HG03095 (cell line): Measurements from ENCODE around the gene EFCAB7.
A peak's percentile ranks its signal among the peaks of the same experiment; 100 is the strongest.

Experiments
- ATAC-seq: cut with Tn5 transposase; IDR thresholded peaks from one replicate; pipeline ENCODE4 v1.9.1; 2021; ENCODE audit warnings: moderate library complexity; ENCODE audit not compliant: unreplicated experiment

Gene EFCAB7

DNA sequence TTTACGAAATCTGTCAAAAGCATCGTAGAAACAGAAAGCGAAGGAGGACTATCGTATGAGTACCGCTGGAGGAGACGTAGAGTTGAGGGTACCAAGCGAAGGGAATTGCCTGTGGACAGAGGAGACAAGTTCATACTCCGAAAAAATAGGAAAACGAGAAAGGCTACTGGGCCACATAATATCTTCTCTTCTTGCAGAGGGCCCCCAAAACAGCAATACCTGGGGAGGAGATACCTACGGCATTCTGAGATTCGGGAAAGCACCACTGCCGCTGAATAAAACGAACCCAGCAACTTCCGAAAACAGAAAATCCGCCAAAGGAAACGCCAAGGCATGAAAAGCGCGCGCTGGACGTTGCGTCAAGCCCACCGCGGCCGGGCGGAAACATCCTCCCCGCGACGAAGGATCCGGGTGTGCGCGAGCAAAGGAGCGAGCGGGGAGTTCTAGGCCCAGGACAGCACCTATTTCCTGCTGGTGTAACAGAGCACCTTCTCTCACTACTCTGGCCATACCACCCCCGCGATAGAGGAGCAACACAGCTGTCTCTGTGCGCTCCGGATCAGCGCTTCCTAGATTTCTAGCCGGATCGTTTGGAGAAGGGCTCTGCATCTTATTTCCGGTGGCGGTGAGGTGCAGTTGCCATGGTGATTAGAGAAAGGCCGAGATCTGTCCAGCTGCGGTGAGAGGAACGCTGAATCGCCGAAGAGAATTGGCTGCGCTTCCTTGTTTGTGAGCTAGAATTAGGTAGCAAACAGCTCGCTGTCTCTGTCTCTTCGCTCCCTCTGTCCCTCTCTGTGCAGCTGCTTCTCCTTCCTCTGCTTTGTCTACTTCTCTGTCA lies at the start of gene EFCAB7, which contains the start of gene ITGB3BP:
Gene EFCAB7 (plus strand): TSS at position 635 of the 838 bp plus-strand sequence. CDS start 2,048 bp downstream, outside the sequence.
Gene ITGB3BP (minus strand): TSS at position 335 of the 838 bp plus-strand sequence. CDS start 92 bp downstream, at position 243.
- peak; percentile 79 for ATAC-seq

- no peak for ATAC-seq
These were observed 47.6 kb upstream of the EFCAB7 start for GRCh38 chr1:63475761-63476160.

DNA sequence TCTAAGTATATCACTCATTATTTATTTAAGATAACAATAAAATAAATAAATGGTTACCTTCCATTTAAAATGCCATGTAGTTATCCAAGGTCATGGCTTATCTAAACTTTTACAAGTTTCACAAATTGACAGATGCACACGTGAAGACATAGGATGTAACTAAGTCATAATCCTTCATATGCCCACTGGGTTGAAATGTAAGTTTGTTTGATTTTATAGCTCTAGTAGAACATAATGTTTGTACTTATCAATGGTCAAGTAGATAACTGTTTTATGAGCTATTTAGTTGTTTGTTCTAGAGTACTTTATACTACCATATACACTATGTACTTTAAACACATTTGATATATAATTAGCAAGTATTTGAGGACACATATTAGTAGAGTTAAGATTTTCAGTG lies 43.3 kb upstream of the EFCAB7 start:
- ATAC-seq: no peak

GRCh38 chr1:63486629-63487028 lies 36.7 kb upstream of the EFCAB7 start:
- no peak for ATAC-seq

GRCh38 chr1:63487336-63488065 lies 35.8 kb upstream of the EFCAB7 start:
- no peak for ATAC-seq

GRCh38 chr1:63497577-63497976 lies 25.7 kb upstream of the EFCAB7 start:
- no peak for ATAC-seq

DNA sequence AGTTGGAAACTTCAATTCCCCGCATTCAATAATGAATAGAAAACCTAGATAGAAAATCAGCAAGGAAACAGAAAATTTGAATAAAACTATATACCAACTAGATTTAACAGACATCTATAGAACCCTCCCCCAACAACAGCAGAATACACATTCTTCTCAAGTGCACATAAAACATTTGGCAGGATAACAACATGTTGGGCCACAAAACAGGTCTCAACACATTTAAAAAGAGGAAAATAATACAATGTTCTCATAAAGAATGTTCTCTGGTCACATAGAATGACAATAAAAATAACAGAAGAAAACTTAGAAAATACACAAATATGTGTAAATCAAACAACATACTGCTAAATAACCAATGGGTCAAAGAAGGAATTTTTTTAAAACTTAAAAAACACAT lies 25.2 kb upstream of the EFCAB7 start:
- no peak for ATAC-seq

- no peak for ATAC-seq
These were observed 22.1 kb upstream of the EFCAB7 start for GRCh38 chr1:63501256-63501655.

- ATAC-seq: no peak
These were observed 16.5 kb upstream of the EFCAB7 start for GRCh38 chr1:63506782-63507181.

DNA sequence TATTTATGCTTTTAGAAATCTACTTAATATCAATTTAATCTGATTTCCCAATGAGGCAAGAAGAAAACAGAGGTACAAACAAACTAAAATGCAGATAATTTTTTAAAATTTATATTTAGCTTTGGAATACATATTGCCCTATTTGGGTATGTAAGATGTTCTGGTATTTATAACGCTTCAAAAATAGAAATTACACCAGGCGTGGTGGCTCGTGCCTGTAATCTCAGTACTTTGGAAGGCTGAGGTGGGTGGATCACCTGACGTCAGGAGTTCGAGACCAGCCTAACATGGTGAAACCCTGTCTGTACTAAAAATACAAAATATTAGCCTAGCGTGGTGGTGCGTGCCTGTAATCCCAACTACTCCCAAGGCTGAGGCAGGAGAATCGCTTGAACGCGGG lies 13.6 kb upstream of the EFCAB7 start:
- no peak for ATAC-seq

DNA sequence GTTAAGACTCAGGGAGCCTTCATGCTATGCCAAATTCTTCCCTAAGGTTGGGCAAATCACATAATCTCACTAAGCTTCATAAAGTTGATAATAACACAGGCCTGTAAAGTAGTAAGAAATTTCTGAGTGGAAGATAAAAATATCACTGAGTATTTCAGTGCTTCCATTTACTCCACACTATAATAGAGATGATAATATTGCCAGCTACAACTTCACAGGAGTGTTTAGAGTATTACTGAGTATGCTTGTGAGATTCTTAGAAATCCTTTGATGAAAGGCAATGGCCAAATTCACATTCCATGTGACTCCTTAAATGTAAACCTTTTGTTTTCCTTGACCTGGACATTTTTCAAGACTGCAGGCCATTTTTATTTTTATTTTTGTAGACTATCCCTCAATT lies 10.7 kb upstream of the EFCAB7 start:
- no peak for ATAC-seq

GRCh38 chr1:63516629-63517028 lies 6.7 kb upstream of the EFCAB7 start:
- ATAC-seq: no peak

- peak; percentile 16 for ATAC-seq
These were observed 413 bp downstream of the EFCAB7 start for GRCh38 chr1:63523738-63524137.

DNA sequence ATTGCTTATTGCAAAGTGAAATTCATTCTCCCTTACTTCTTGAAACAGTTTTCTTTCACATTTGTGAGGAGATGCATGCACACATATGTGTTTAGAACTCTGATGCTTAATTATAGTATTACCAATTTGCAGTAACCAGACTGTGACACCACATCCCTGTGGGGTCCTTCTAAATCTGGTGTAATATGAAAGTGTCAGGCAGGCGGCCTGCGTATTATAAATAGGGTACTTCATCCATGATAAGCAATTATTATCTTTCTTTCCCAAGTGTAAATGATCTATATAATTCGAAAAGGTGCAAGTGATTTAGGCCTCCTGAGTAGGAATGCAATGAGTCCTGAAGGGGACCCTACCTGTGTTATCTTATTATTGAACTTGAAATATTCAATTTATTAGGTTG lies 876 bp downstream of the EFCAB7 start:
- no peak for ATAC-seq

- ATAC-seq: no peak
These were observed 9.4 kb downstream of the EFCAB7 start for GRCh38 chr1:63532727-63533126.

- no peak for ATAC-seq
These were observed 10.6 kb downstream of the EFCAB7 start for GRCh38 chr1:63533931-63534330.

GRCh38 chr1:63534406-63534805 lies 11.1 kb downstream of the EFCAB7 start:
- no peak for ATAC-seq

DNA sequence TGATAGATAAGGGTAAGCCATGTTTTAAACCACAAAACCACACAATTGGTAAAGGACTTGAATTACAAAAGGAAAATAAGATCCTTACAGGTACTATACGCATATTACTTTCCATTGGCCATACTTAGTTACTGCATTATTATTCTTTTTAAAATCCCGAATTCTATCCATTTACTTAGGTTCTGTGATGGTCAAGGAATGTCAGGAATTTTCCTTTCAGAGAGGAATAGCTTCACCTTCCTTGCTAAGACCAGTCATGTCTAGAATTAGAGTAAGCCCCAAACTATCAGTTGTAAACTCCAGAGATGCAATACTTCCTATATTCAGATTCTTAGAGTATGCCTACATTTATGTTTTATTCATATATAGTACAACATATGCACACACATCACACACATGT lies 13.7 kb downstream of the EFCAB7 start:
- ATAC-seq: no peak

DNA sequence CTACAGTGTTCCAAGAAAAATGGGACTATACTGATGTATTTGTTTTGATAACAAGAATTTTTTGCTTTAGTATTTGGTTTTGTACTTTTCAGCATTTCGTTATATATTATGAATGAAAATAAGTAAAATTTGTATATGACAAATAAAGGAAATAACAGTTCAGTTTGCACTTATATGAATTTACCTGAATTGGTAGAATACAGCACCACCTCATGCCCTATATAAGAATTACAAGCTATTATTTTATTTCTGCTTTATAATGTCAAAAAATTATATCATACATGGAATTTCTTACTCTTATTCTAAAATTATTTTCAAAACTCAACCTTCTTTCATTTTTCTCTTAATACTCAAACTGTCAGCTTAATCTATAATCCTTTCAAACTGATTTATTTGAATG lies 14.6 kb downstream of the EFCAB7 start:
- no peak for ATAC-seq

GRCh38 chr1:63545780-63546179 lies 22.5 kb downstream of the EFCAB7 start:
- no peak for ATAC-seq

DNA sequence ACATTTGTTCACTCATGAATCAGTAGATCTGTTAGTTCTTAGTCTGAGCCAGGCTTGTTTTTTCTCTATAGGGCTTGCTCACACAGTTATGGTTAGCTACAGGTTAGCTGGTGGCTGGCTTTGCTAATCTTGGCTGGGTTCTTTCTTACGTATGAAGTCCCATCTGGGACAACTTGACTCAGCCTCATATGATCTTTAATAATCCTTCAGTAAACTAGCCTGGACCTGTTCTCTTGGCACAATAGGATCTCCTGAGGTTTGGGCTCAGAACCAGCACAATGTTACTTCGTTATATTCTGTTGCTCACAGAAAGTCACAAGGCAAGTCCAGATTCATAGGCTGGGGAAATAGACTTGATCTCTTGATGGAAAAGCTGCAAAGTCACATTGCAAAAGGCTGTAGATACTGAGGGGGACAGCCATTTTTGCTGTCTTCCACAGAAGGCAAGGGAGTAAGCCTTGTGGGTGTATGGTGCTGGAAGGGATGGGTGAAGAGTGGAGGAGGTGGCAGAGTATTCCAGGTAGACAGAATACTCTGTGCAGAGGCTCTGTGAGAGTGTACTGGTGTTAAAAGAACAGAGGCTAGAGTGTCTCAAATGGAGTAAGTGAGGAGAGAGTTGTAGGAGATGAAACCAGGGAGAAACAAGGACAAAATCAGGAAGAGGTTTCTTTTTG lies 24.4 kb downstream of the EFCAB7 start:
- no peak for ATAC-seq

DNA sequence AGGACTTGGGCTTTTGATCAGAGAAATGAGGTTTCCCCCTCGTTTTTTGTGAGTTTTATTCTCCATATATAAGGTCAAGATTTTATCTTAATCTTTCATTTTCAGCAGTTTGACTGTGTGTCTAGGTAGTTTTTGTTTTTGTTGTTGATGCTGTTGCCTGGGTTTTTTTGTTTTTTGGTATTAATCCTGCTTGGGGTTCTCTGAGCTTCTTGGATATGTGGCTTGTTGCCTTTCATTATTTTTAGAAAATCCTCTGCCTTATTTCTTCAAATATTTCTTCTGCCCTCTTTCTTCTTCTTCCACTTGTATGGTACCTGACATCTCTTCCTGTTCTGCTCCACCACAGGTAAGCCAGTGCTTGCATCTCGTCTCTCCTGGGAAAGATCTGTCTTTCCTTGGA lies 25.0 kb downstream of the EFCAB7 start:
- ATAC-seq: no peak
